Measurements from ENCODE around the gene NBAS.

The NBAS gene

DNA sequence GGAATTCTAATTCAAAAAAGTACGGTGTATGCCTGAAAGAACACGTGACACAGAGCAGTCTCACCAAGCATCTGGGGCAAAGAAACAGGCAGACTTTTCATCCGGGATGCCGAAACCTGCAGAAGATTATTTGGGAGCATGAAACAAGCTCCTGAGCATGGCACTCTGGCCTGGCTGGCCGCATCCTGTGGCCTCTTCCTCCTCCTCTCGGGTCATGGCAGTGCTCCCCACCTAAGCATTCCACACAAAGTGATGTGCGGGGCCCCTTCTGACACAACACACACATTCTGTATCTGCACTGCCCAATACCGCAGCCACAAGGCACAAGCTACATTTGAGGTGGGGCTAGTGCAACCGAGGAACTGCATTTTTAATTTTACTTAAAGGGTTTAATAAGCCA lies 380.8 kb downstream of the NBAS start:
- in situ Hi-C loops (cut with MboI; ENCODE audit: low sequenced_read_pairs): no loop called here

DNA sequence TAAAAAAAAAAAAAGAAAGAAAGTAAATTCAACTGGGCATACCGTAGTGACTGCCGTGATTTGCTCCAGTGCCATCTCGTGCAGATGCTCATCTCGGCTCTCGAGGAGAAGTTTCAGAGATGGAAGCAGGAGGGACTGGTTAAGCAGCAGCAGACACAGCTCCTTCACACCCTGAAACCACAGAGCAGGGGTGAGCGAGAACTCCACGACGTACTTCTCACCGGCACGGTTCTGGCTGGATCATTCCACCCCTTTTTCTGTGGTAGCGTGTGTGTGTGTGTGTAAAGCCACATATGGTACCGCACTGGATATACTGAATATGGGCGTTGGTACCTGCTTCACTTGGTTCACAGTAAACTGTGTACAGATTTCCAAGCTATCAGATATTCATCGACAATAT lies 382.2 kb downstream of the NBAS start:
- in situ Hi-C loops (cut with MboI; ENCODE audit: low sequenced_read_pairs): no loop called here

DNA sequence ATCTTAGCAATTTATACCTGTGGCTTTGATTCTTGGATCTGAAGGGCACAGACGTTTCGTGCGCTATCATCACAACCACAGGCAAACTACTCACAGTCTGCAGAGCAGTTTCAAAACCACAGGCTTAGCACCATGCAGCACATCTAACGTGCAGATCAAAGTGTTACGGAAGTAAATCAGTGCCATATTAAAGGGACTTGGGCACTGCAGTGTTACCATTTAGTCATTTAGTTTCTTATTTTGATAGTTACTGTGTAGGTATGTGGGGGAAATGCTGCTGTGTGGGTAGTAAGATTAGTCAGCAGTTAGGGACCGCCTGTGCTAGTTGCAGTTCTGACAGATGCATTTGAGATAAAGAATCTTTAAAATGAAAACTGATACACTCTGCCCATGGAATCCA lies 384.0 kb downstream of the NBAS start:
- in situ Hi-C loops (cut with MboI; ENCODE audit: low sequenced_read_pairs): no loop called here

DNA sequence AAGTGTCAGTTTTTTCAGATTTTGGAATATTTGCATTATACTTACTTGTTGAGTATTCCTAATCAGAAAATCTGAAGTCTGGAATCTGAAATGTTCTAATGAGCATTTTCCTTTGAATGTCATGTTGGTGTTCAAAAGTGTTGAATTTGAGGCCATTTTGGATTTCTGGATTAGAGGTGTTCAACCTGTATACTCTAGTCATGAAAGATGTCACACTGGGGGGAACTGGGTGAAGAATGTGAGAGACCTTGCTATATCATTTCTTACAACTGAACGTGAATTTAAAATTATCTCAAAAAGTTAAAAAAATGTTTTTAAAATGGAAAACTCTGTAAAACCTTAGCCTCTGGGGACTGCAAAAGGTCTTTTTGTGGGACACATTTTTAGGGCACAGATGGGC lies 384.5 kb downstream of the NBAS start:
- in situ Hi-C loops (cut with MboI; ENCODE audit: low sequenced_read_pairs): no loop called here

DNA sequence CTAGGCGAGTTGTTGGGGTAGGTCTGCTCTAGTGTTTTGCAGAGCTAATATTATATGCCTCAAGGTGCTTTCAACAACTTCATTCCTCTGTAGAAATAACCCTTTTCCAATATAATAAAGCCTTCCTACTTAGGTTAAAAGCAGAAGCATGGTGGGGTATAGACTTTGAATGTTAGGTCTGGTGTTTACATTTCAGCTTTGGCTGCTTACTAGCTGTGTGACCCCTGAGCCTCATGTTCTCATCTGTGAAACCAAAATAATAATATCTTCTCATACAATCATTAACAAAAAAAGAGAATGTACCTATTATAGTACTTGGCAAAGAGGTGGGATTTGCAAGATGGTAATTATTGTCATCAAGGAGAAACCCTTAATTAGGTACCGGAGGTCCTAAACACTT lies 386.6 kb downstream of the NBAS start:
- in situ Hi-C loops (cut with MboI; ENCODE audit: low sequenced_read_pairs): no loop called here

DNA sequence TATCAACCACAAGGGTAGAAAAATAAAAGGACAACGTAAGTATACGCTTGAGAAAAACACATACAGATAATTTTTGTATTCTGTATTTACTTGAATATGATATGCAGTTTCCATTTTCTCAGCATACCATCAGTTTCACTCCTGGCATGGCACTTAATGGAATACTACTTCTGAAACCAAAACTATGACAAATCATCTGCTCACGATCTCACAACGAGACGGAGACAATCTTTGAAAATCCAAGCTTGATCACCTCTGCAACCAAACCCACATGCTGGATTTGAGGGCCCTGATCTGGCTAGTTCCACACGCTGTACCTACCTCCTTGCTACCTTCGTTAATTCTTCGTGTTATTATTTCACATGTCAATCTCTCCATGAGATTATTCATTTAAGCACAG lies 387.6 kb downstream of the NBAS start:
- in situ Hi-C loops (cut with MboI; ENCODE audit: low sequenced_read_pairs): no loop called here

DNA sequence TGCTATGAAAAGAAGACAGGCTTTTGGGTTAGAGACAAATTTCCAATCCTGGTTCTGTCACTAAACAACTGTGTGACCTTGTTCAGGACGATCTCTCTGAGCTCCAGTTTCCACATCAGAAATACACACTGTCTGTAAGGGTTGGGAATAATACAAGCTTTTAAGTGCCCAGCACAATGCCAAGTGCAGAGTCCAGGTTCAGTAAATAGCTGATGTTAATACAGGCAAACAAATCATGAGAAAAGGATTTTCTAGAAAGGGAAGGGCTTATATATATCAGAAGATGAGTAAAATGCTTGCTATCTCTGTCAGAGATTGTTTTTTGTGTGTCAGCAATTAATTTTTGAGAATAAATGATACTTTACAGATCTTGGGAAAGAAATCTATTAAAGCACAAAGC lies 388.3 kb downstream of the NBAS start:
- in situ Hi-C loops (cut with MboI; ENCODE audit: low sequenced_read_pairs): no loop called here

DNA sequence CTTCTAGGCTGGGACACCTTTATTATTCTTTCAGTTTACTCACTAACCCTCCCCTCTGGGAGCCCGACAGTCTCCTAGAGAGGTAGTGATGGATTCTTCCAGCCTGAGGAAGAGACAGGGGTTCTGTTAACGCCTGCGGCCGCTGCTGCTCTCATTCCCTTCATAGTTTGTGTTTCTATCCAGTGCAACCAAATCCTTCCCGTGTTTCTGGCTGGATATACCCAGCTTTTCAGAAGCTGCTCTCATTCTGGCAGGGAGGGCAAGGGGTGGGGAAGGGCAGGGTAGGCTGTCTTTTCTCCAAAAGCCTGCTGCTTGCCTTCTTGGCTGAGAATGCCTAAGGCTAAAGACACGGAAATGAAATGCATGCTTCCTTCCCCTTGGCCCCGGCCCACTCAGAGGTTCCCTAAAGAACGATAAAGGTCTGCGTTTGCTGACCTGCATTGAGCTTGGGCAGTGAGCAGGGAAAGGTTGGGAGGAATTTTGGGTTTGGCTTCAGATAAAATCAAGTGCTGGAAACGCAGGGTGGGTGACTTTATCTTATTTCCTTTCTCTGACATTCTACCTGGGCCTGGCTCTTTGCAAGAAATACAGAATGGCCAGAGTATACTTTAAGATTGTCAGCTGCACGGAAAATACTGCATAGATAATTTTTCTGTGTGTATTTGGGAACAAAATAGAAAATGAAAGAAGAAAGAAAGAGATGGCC lies 390.9 kb downstream of the NBAS start:
- in situ Hi-C loops (cut with MboI; ENCODE audit: low sequenced_read_pairs): no loop called here

DNA sequence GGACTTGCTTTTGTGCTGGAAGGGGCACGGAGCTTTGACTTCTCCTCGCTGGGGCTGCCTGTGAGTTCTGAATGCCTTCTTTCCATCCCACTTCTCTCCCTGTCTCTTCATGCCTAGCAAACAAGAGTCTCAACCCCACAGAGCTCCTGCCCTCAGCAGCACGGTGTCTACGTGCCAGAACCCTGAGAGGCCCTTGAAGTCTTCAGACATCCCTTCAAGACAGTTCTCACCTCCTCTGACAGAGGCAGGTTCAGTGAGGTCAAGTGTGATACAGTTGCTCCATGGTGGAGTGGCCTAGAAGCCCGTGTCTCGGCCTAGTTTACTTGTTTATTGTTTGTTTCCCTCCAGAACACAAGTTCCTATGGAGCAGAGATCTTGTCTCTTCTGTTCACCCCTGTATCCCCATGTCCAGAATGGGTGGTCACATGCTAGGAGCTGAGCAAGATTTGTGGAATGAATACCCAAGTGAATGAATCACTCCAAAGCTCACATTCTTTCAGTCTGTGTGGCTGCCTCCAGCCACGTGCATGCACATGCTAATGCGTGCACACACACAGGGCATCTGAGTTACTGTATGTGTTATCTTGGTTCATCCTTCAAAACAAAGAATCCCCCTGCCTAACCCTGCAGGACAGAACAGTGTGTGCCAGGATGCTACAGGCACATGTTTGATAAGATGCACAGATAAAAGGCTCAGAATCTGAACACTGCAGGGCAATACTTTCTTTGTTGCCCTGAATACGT lies 391.6 kb downstream of the NBAS start:
- in situ Hi-C loops (cut with MboI; ENCODE audit: low sequenced_read_pairs): no loop called here

DNA sequence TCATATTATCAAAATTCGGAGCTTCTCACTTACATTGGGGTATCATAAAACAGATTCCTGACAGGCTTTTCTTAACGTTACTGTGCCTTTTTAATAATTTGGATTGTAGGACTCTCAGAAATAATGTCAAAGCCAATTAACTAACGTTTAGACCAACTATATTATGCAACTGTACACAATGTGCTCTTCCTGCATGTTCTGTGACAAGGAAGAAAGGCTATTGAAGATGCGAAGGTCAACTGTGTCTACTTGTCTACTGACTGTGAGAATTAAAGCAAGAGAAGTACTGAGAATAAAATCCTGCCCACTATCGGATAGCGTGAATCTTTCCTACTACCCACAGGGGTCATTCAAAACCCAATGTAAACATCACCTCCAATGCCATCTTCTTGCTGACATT lies 393.0 kb downstream of the NBAS start:
- in situ Hi-C loops (cut with MboI; ENCODE audit: low sequenced_read_pairs): no loop called here

DNA sequence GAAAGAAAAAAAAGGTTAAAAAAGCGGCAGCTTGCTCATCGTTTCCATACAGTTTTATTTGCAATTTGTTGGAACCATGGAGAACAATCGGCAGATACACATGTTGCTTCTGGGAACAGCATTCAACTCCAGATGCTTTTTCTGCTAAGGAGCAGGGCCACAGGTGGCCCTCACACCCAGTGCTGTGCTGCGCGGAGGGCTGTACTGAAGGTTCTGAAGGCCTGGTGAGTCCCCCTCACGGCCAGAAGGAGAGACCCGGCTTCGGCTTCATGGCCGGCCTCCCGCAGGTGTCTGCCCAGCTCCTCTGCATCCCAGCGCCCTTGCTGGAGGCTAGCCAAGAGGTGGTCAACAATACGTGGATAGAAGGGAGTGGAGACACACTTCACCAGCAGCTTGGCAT lies 394.3 kb downstream of the NBAS start:
- in situ Hi-C loops (cut with MboI; ENCODE audit: low sequenced_read_pairs): no loop called here

DNA sequence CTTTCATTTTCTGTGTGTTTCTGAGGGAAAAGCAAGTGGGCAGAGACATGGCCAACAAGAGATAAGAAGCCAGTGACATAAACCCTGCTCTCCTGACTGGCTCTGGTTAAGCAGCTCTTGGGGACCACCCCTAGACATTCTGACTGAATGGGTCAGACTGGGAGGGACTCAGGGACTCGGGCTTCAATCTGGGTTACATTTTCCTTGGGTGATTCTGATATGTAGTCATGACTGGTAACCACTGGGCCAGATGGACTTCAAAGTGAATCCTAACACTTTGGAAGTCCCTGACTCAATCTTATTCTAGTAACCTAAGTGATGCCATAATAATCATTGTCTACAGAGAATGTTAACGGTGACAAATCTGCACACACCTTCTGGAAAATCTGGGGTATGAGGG lies 397.8 kb downstream of the NBAS start:
- in situ Hi-C loops (cut with MboI; ENCODE audit: low sequenced_read_pairs): no loop called here

DNA sequence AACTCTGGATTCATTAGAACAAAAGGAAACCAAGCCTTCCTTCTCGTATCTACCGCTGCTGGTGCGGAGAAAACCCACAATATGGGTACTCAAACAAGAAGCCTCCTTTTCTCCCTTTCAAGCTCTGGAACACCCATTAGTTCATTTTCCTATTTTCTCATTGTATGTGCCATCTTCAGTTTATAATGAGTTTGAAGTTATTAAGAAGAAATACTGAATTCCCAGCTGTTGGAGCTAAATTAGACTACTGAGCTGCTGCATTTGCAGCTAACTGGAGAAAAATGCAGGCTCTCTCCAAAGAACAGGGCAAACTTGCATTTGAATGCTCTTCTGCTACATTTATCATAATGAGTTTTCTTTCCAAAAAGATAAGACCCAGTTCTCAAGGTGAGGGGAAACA lies 398.5 kb downstream of the NBAS start:
- in situ Hi-C loops (cut with MboI; ENCODE audit: low sequenced_read_pairs): no loop called here

DNA sequence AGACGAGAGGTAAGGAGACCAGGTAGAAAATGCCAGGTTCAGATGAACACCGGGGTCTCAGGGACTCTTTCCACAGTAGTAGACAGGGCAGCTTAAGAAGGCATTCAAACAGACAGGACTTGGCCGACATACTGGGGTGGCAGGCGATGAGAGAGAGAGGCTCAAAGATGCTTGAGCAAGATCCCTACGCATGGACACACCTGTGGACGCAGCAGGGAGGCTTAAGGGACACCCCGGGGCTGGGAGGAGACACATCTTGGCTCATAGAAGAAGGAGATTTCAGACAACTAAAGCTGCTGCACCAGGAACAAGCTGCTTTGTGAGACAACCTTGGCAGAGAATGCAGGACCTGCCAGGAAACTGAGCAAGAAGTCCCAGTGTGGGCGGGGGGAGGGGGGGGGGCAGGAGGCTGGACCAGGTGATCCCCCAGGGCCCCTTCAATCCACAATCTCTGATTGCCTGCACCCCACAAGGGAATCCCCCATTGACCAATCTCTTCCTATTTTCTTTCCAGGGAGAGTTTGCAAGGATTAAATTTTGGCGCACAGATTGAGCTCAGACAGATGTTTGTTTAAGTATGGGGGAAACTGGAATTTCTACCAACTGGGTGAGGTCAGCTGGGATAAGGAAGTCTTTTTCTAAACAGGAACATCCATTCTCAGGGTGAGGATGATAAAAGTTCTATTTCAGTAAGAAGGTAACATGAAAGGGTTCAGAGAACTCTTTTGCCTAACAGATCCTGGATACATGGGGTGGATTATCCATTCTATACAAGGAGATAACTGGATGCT lies 400.7 kb downstream of the NBAS start:
- in situ Hi-C loops (cut with MboI; ENCODE audit: low sequenced_read_pairs): no loop called here

DNA sequence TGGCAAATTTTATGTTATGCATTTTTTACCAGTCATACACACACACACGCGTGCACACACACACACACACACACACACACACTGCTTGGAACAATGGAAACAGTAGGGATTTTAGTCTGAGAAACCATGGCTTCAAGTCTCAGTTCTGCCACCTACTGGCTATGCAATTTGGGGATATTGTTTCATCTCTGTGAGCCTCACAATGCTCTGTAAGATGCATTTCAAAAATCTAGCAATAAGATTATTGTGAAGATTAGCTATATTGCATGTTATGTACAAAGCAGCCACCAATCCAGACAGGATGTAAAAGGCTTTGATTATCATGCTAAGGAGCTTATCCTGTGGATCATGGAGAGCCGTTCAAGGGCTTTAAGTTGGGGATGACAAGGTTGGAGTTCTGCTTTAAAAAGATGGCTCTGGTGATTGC lies 401.4 kb downstream of the NBAS start:
- in situ Hi-C loops (cut with MboI; ENCODE audit: low sequenced_read_pairs): no loop called here

DNA sequence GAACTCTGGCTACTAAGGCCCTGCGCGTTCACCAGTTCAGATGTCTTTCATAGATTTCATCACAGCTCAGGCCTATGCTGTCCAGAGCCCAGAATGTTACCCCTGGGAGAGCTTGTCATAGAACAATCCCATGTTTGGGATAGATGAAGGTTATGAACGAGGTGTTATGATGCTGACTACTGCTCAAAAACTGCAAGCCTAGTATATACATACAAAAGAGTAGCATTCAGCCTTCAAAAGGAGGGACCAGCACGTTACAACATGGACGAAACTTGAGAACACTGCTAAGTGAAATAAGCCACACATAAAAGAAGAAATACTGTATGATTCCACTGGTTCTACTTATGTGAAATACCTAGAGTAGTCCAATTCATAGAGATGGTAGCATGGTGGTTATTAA lies 401.9 kb downstream of the NBAS start:
- in situ Hi-C loops (cut with MboI; ENCODE audit: low sequenced_read_pairs): no loop called here

DNA sequence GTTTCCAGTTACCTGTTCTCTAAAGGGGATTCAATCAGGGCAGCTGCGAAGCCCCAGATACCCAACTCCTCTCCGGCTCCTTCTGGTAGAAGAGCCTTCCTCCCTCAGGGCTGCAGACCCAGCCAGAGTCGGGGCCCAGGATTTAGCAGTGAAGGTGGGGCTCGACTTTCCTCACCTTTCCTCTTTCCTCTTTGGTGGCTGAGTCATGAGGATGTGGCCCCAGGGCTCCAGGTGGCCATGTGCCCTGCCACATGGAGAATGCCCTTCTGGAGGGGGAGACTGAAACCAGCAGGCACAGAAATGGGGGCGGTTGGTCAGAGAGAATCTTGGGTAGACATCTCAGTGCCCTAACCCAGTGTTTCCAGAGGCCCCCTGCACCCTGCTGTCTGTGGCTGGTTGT lies 402.6 kb downstream of the NBAS start:
- in situ Hi-C loops (cut with MboI; ENCODE audit: low sequenced_read_pairs): no loop called here

DNA sequence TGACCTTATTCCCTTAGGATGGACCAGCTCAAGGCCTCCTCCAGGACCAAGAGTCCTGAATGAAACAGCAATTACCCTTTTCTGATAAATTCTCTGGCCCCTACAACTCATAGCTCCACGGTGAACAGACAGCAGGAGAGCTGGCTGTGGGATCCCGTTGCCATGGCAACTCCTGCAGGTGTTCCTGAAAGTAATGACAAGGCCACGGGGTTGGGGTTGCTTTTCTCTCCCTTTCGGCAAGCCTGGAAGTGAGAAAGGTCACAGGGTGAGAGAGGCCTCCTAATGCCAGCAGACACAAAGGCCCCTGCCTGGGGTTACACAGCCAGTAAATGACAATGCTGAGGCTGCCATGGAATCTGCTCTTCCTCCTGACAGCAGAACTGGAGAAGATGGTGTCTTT lies 403.0 kb downstream of the NBAS start:
- in situ Hi-C loops (cut with MboI; ENCODE audit: low sequenced_read_pairs): no loop called here

DNA sequence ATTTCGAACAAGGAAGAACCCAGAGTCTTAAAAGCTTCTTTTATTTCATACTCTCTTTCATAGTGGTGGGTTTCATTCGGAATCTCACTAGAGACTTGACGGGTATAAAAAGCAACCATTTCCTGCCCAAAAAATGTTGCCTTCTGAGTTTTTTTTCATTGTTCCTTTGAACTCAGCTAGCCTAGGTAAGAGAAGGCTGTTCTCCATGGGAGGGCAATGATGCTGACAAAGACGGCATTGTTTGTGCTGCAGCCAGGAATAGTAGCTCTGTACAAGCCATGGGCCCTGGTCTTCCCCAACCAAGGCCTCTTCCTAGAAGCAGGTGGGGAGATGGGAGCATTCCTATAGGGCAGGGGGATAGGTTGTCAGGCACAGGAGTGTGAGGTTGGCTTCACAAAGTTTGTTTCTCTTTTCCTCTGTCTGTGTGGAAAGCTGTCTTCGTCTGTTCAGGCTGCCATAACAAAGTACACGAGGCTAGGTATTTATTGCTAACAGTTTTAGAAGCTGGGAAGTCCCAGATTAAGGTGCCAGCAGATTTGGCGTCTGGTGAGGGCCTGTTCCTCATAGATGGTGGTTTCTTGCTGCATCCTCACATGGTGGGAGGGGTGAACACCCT lies 405.1 kb downstream of the NBAS start:
- in situ Hi-C loops (cut with MboI; ENCODE audit: low sequenced_read_pairs): no loop called here

DNA sequence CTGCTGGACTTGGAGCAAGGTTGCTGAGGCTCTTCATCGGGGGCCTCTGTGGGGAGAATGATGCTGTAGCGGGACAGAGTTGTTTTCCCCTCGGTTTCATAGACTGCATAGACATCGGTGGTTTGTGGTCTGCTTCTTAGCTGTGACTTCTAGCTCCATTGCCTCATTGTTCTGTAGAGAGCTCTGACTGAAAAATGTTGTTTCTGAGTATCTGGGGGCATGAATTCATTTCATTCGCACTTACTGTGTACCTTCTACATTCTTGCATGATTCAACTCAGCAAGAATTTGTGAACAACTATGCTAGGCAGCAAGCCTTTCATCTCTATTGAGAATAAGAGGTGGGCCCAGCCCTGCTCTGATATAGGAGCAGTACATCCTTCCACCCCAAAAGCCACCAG lies 406.8 kb downstream of the NBAS start:
- in situ Hi-C loops (cut with MboI; ENCODE audit: low sequenced_read_pairs): no loop called here

DNA sequence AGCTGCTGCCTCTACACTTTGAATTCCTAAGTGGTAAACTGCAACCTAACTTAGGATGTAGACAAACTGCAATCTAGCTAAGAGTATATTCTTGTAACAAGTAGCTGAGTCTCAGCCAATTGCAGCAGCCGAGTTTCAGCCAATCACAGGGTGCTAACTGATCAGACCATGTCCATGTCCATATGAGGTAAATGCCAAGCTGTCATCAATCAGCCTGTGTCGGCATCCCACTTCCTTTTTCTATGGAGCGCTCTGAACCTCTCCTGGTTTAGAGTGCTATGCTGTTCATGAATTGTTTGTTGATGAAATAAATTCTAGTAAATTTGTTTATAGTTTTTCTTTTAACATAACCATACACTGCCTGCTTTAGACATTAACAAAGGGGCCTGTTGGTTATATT lies 408.8 kb downstream of the NBAS start:
- in situ Hi-C loops (cut with MboI; ENCODE audit: low sequenced_read_pairs): no loop called here

DNA sequence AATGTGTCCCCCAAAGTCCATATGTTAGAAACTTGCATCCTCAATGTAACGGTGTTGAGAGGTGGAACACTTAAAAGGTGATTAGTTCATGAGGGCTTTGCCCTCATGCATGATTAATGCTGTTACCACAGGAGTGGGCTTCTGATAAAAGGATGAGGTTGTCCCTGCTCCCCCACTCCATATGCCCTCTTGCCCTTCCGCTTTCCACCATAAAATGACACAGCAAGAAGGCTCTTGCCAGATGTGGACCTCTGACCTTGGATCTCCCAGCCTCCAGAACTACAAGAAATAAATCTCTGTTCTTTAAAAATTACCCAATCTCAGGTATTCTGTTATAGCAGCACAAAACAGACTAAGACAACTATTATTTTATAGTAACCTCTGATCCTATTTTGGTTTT lies 412.1 kb downstream of the NBAS start:
- in situ Hi-C loops (cut with MboI; ENCODE audit: low sequenced_read_pairs): no loop called here
